ENCODE data around the gene CFAP65.

Gene CFAP65

GRCh38 chr2:218998414-218999002 is 42.8 kb downstream of the CFAP65 start:
- Histone ChIP-seq H3K27me3 (replicated peaks in 2 of 5; ENCODE audit: control insufficient read depth in 4 of 5, insufficient read depth in 5 of 5, low read length in 4 of 5) (peaks cover 9 to 98% (median 58%) of the 10 kb centered on the region in 5 experiments), H3K4me1 (ENCODE audit: control extremely low read depth in 1 of 4, control insufficient read depth in 4 of 4, insufficient read depth in 4 of 4, low read length in 3 of 4) (peaks cover 0 to 37% (median 23%) of the 10 kb centered on the region in 4 experiments), H3K4me3 (ENCODE audit: control insufficient read depth in 1 of 7, extremely low read depth in 1 of 7, insufficient read depth in 4 of 7, low read depth in 2 of 7, low read length in 6 of 7) (no peak overlapping the region), H3K9me3 (ENCODE audit: control extremely low read depth in 1 of 5, control insufficient read depth in 4 of 5, insufficient read depth in 2 of 5, low read depth in 1 of 5, low read length in 4 of 5) (no peaks in the 10 kb centered on the region), H3K36me3 (ENCODE audit: control insufficient read depth in 4 of 4, insufficient read depth in 4 of 4, low read length in 3 of 4) (no peaks in the 10 kb centered on the region), H3K27ac (ENCODE audit: insufficient read depth in 1 of 2, low read depth in 1 of 2, low read length in 2 of 2, poor library complexity in 1 of 2, severe bottlenecking in 2 of 2) (no peak overlapping the region)
- WGBS (ENCODE audit: insufficient coverage): 89% methylated on average over 8 of the region's 12 CpGs
- POLR2A ChIA-PET: no interaction called here
- CTCF ChIA-PET: interaction anchor here (1.4 to 1.9 kb wide), 2 partner anchors 39 to 156 kb away, joined by 3 to 5 read pairs; no protein-coding TSS in a partner anchor
- peak in 1 of 3 donors; percentile 39 for DNase-seq

- Histone ChIP-seq H3K4me3 (ENCODE audit: control insufficient read depth in 1 of 7, extremely low read depth in 1 of 7, insufficient read depth in 4 of 7, low read depth in 2 of 7, low read length in 6 of 7) (no peak overlapping the region), H3K36me3 (ENCODE audit: control insufficient read depth in 4 of 4, insufficient read depth in 4 of 4, low read length in 3 of 4) (no peaks in the 10 kb centered on the region), H3K9me3 (ENCODE audit: control extremely low read depth in 1 of 5, control insufficient read depth in 4 of 5, insufficient read depth in 2 of 5, low read depth in 1 of 5, low read length in 4 of 5) (no peaks in the 10 kb centered on the region), H3K27ac (ENCODE audit: insufficient read depth in 1 of 2, low read depth in 1 of 2, low read length in 2 of 2, poor library complexity in 1 of 2, severe bottlenecking in 2 of 2) (no peak overlapping the region), H3K4me1 (ENCODE audit: control extremely low read depth in 1 of 4, control insufficient read depth in 4 of 4, insufficient read depth in 4 of 4, low read length in 3 of 4) (peaks cover 0 to 39% (median 25%) of the 10 kb centered on the region in 4 experiments), H3K27me3 (replicated peaks in 2 of 5; ENCODE audit: control insufficient read depth in 4 of 5, insufficient read depth in 5 of 5, low read length in 4 of 5) (peaks cover 9 to 98% (median 63%) of the 10 kb centered on the region in 5 experiments)
- 60% methylated on average over 1 of the region's 2 CpGs for WGBS (ENCODE audit: insufficient coverage)
- POLR2A ChIA-PET: no interaction called here
- CTCF ChIA-PET: interaction anchor here (1.9 kb wide), 1 partner anchor 40 kb away, joined by 5 read pairs; no protein-coding TSS in a partner anchor
- no peak for DNase-seq
Observed at GRCh38 chr2:218997731-218998130, 43.6 kb downstream of the CFAP65 start.

GRCh38 chr2:218996937-218997336 is 44.4 kb downstream of the CFAP65 start:
- POLR2A ChIA-PET: no interaction called here
- Histone ChIP-seq H3K27ac (ENCODE audit: insufficient read depth in 1 of 2, low read depth in 1 of 2, low read length in 2 of 2, poor library complexity in 1 of 2, severe bottlenecking in 2 of 2) (no peak overlapping the region), H3K36me3 (ENCODE audit: control insufficient read depth in 4 of 4, insufficient read depth in 4 of 4, low read length in 3 of 4) (no peaks in the 10 kb centered on the region), H3K4me1 (ENCODE audit: control extremely low read depth in 1 of 4, control insufficient read depth in 4 of 4, insufficient read depth in 4 of 4, low read length in 3 of 4) (peaks cover 0 to 32% (median 20%) of the 10 kb centered on the region in 4 experiments), H3K9me3 (ENCODE audit: control extremely low read depth in 1 of 5, control insufficient read depth in 4 of 5, insufficient read depth in 2 of 5, low read depth in 1 of 5, low read length in 4 of 5) (no peaks in the 10 kb centered on the region), H3K27me3 (replicated peaks in 2 of 5; ENCODE audit: control insufficient read depth in 4 of 5, insufficient read depth in 5 of 5, low read length in 4 of 5) (peaks cover 9 to 98% (median 63%) of the 10 kb centered on the region in 5 experiments), H3K4me3 (ENCODE audit: control insufficient read depth in 1 of 7, extremely low read depth in 1 of 7, insufficient read depth in 4 of 7, low read depth in 2 of 7, low read length in 6 of 7) (no peak overlapping the region)
- CTCF ChIA-PET: interaction anchor here (3.1 to 4.2 kb wide), 3 partner anchors 16 to 32 kb away, joined by 9 to 48 read pairs (median 12); no protein-coding TSS in a partner anchor
- WGBS (ENCODE audit: insufficient coverage): 10% methylated on average over 3 of the region's 4 CpGs
- no peak for DNase-seq

- no peaks in the 10 kb centered on the region for H3K36me3 ChIP-seq (ENCODE audit: control insufficient read depth in 4 of 4, insufficient read depth in 4 of 4, low read length in 3 of 4)
- DNase-seq: peak; percentile 75 to 83 (median 81)
- H3K9me3 ChIP-seq (ENCODE audit: control extremely low read depth in 1 of 5, control insufficient read depth in 4 of 5, insufficient read depth in 2 of 5, low read depth in 1 of 5, low read length in 4 of 5): no peaks in the 10 kb centered on the region
- 5% methylated on average over 24 of the region's 43 CpGs for WGBS (ENCODE audit: insufficient coverage)
- no peak overlapping the region for H3K27ac ChIP-seq (ENCODE audit: insufficient read depth in 1 of 2, low read depth in 1 of 2, low read length in 2 of 2, poor library complexity in 1 of 2, severe bottlenecking in 2 of 2)
- peaks cover 0 to 24% (median 16%) of the 10 kb centered on the region in 4 experiments for H3K4me1 ChIP-seq (ENCODE audit: control extremely low read depth in 1 of 4, control insufficient read depth in 4 of 4, insufficient read depth in 4 of 4, low read length in 3 of 4)
- CTCF ChIA-PET: interaction anchor here (1.3 to 4.2 kb wide), 13 partner anchors 8 to 161 kb away, joined by 3 to 48 read pairs (median 8); partner anchors contain the start of gene FEV
- POLR2A ChIA-PET: interaction anchor here (0.6 to 0.8 kb wide), 2 partner anchors 14 to 565 kb away, joined by 3 to 4 read pairs; no protein-coding TSS in a partner anchor
- H3K4me3 ChIP-seq (ENCODE audit: control insufficient read depth in 1 of 7, extremely low read depth in 1 of 7, insufficient read depth in 4 of 7, low read depth in 2 of 7, low read length in 6 of 7): peak overlapping the region in 3 of 7 experiments; percentile 41 to 54 (median 46)
- peaks cover 9 to 98% (median 68%) of the 10 kb centered on the region in 5 experiments for H3K27me3 ChIP-seq (replicated peaks in 2 of 5; ENCODE audit: control insufficient read depth in 4 of 5, insufficient read depth in 5 of 5, low read length in 4 of 5)
Observed at GRCh38 chr2:218995972-218996711, 45.2 kb downstream of the CFAP65 start.

- H3K36me3 ChIP-seq (ENCODE audit: control insufficient read depth in 4 of 4, insufficient read depth in 4 of 4, low read length in 3 of 4): no peaks in the 10 kb centered on the region
- H3K9me3 ChIP-seq (ENCODE audit: control extremely low read depth in 1 of 5, control insufficient read depth in 4 of 5, insufficient read depth in 2 of 5, low read depth in 1 of 5, low read length in 4 of 5): no peaks in the 10 kb centered on the region
- H3K27me3 ChIP-seq (replicated peaks in 2 of 5; ENCODE audit: control insufficient read depth in 4 of 5, insufficient read depth in 5 of 5, low read length in 4 of 5): peaks cover 9 to 98% (median 68%) of the 10 kb centered on the region in 5 experiments
- ChIA-PET CTCF (interaction anchor here (0.9 to 4.2 kb wide), 22 partner anchors 8 to 162 kb away, joined by 3 to 48 read pairs (median 5); partner anchors contain the start of gene FEV), POLR2A (interaction anchor here (0.6 to 0.8 kb wide), 2 partner anchors 13 to 566 kb away, joined by 3 to 4 read pairs; no protein-coding TSS in a partner anchor)
- WGBS (ENCODE audit: insufficient coverage): 29% methylated on average over 6 of the region's 8 CpGs
- H3K27ac ChIP-seq (ENCODE audit: insufficient read depth in 1 of 2, low read depth in 1 of 2, low read length in 2 of 2, poor library complexity in 1 of 2, severe bottlenecking in 2 of 2): no peak overlapping the region
- no peak overlapping the region for H3K4me3 ChIP-seq (ENCODE audit: control insufficient read depth in 1 of 7, extremely low read depth in 1 of 7, insufficient read depth in 4 of 7, low read depth in 2 of 7, low read length in 6 of 7)
- peaks cover 0 to 23% (median 15%) of the 10 kb centered on the region in 4 experiments for H3K4me1 ChIP-seq (ENCODE audit: control extremely low read depth in 1 of 4, control insufficient read depth in 4 of 4, insufficient read depth in 4 of 4, low read length in 3 of 4)
- no peak for DNase-seq
Observed at GRCh38 chr2:218995561-218995960, 45.8 kb downstream of the CFAP65 start.

- Histone ChIP-seq H3K27ac (ENCODE audit: insufficient read depth in 1 of 2, low read depth in 1 of 2, low read length in 2 of 2, poor library complexity in 1 of 2, severe bottlenecking in 2 of 2) (no peak within 1 kb of the TSS), H3K27me3 (replicated peaks in 2 of 5; ENCODE audit: control insufficient read depth in 4 of 5, insufficient read depth in 5 of 5, low read length in 4 of 5) (peaks cover 9 to 99% (median 56%) of the 10 kb centered on the region in 5 experiments), H3K4me1 (ENCODE audit: control extremely low read depth in 1 of 4, control insufficient read depth in 4 of 4, insufficient read depth in 4 of 4, low read length in 3 of 4) (peaks cover 0 to 23% (median 15%) of the 10 kb centered on the region in 4 experiments), H3K9me3 (ENCODE audit: control extremely low read depth in 1 of 5, control insufficient read depth in 4 of 5, insufficient read depth in 2 of 5, low read depth in 1 of 5, low read length in 4 of 5) (no peaks in the 10 kb centered on the region), H3K36me3 (ENCODE audit: control insufficient read depth in 4 of 4, insufficient read depth in 4 of 4, low read length in 3 of 4) (no peaks in the 10 kb centered on the region), H3K4me3 (ENCODE audit: control insufficient read depth in 1 of 7, extremely low read depth in 1 of 7, insufficient read depth in 4 of 7, low read depth in 2 of 7, low read length in 6 of 7) (peak within 1 kb of the TSS in 4 of 7 experiments; percentile 4 to 59 (median 43))
- CTCF ChIA-PET: interaction anchor here (0.7 to 4.2 kb wide), 13 partner anchors 10 to 160 kb away, joined by 3 to 48 read pairs (median 6); no protein-coding TSS in a partner anchor
- DNase-seq: peak; percentile 28 to 63 (median 58)
- WGBS (ENCODE audit: insufficient coverage): 2% methylated on average over 66 of the region's 88 CpGs
- POLR2A ChIA-PET: no interaction called here
Observed at GRCh38 chr2:218993345-218994315, 47.7 kb downstream of the CFAP65 start, which contains the start of gene CRYBA2. Gene CRYBA2 (minus strand): TSS chr2:218993422. CDS start chr2:218993176, 246 bp downstream.

Measured in common myeloid progenitor, CD34-positive (primary cell).